OCI-LY7 (cell line): ENCODE measurements around the gene BCAS4. TPM values are rescaled to one million over a fixed set of nuclear protein-coding genes. Genes with fewer than 3 reads are reported as not detected.

Source experiments
- BruUV-seq: library from RNA; stranded (reverse); fragments of 400-500 nt; replicated peaks from 2 replicates; lab custom pipeline; 2021; lab: Mats Ljungman, UMichigan
- CTCF ChIA-PET: fragments of 300-600 bp; sonication (Branson Sonifier 250); formaldehyde crosslinking; loops from one replicate; lab custom pipeline; 2022; ENCODE audit warnings: antibody characterized with exemption; ENCODE audit not compliant: unreplicated experiment; lab: Charles Lee
- POLR2A ChIA-PET: fragments of 300-600 bp; sonication (Branson Sonifier 250); formaldehyde crosslinking; loops from one replicate; lab custom pipeline; 2022; ENCODE audit warnings: antibody characterized with exemption; lab: Charles Lee
- DNase-seq: peaks from one replicate; pipeline ENCODE4 v3.0.0-alpha.2; 2015; ENCODE audit warnings: low spot score
- H2AFZ ChIP-seq: fragments of 200-600 bp; sonication (generic), shearing (Covaris generic); 2 replicates; pipeline ENCODE4 v1.6.1; 2014; ENCODE audit warnings: mild to moderate bottlenecking, antibody characterized with exemption, low read length, moderate library complexity
- H3K27ac ChIP-seq: fragments of 200-600 bp; sonication (generic); 2 replicates; pipeline ENCODE4 v1.5.1; 2014; ENCODE audit warnings: mixed run types, low read depth, mild to moderate bottlenecking, moderate library complexity, low read length, inconsistent platforms; ENCODE audit not compliant: poor library complexity, severe bottlenecking
- H3K36me3 ChIP-seq: fragments of 200-600 bp; sonication (generic); 2 replicates; pipeline ENCODE4 v1.6.1; 2014; ENCODE audit warnings: mild to moderate bottlenecking, antibody characterized with exemption, low read length, moderate library complexity, mixed read lengths; ENCODE audit not compliant: insufficient read depth
- H3K4me1 ChIP-seq: fragments of 200-600 bp; sonication (generic); 2 replicates; pipeline ENCODE4 v1.5.1; 2014; ENCODE audit warnings: mild to moderate bottlenecking, low read length; ENCODE audit not compliant: insufficient read depth, poor library complexity, severe bottlenecking
- H3K4me2 ChIP-seq: fragments of 200-600 bp; sonication (generic); 2 replicates; pipeline ENCODE4 v1.6.1; 2014; ENCODE audit warnings: mild to moderate bottlenecking, low read length
- H3K4me3 ChIP-seq: fragments of 200-600 bp; sonication (generic); 2 replicates; pipeline ENCODE4 v1.5.1; 2014; ENCODE audit warnings: mild to moderate bottlenecking, low read depth, low read length; ENCODE audit not compliant: poor library complexity, severe bottlenecking
- H3K79me2 ChIP-seq: fragments of 200-600 bp; sonication (generic); 2 replicates; pipeline ENCODE4 v1.6.1; 2016; ENCODE audit warnings: low read depth, mild to moderate bottlenecking, low read length, moderate library complexity, mixed read lengths; ENCODE audit not compliant: insufficient read depth
- H3K9me2 ChIP-seq: fragments of 200-600 bp; sonication (generic); 2 replicates; pipeline ENCODE4 v1.6.1; 2016; ENCODE audit warnings: mild to moderate bottlenecking, low read length, mixed read lengths; ENCODE audit not compliant: insufficient read depth
- H3K9me3 ChIP-seq: fragments of 200-600 bp; sonication (generic); 2 replicates; pipeline ENCODE4 v1.6.1; 2014; ENCODE audit warnings: mild to moderate bottlenecking, mixed run types, low read length, mixed read lengths
- H4K20me1 ChIP-seq: fragments of 200-600 bp; sonication (generic); 2 replicates; pipeline ENCODE4 v1.6.1; 2014; ENCODE audit warnings: mild to moderate bottlenecking, antibody characterized with exemption, low read length, moderate library complexity, mixed read lengths; ENCODE audit not compliant: insufficient read depth
- EZH2phosphoT487 ChIP-seq: fragments of 200-600 bp; sonication (generic); IDR thresholded peaks from 2 replicates; pipeline ENCODE4 v1.6.1; 2018; ENCODE audit warnings: low read depth, borderline replicate concordance, mild to moderate bottlenecking, mixed run types, antibody characterized with exemption, low read length, moderate library complexity, mixed read lengths
- intact Hi-C: fragments of 100-400 bp; cut with micrococcal nuclease; formaldehyde crosslinking; loops from one replicate; pipeline ENCODE4 v1.10.0; 2022; ENCODE audit not compliant: unreplicated experiment
- total RNA-seq, 2 experiments: library from RNA; depleted of rRNA in 1 of 2; stranded (reverse); fragments of >200 nt in 1 of 2; shearing (Covaris generic) in 1 of 2; gene quantifications; 2 replicates each; pipeline ENCODE4 v1.2.3, GENCODE V29; 2014 to 2022
- TF ChIP-seq, protein P1 (sequence below): fragments of 200-600 bp; sonication (generic); conservative IDR thresholded peaks from 2 replicates; pipeline ENCODE4 v1.5.1; 2014; ENCODE audit warnings: mild to moderate bottlenecking, antibody characterized with exemption, low read length, moderate library complexity, mixed read lengths

BCAS4 gene
- total RNA-seq, 2 experiments from 2014 or later, result 173 to 181 TPM

DNA sequence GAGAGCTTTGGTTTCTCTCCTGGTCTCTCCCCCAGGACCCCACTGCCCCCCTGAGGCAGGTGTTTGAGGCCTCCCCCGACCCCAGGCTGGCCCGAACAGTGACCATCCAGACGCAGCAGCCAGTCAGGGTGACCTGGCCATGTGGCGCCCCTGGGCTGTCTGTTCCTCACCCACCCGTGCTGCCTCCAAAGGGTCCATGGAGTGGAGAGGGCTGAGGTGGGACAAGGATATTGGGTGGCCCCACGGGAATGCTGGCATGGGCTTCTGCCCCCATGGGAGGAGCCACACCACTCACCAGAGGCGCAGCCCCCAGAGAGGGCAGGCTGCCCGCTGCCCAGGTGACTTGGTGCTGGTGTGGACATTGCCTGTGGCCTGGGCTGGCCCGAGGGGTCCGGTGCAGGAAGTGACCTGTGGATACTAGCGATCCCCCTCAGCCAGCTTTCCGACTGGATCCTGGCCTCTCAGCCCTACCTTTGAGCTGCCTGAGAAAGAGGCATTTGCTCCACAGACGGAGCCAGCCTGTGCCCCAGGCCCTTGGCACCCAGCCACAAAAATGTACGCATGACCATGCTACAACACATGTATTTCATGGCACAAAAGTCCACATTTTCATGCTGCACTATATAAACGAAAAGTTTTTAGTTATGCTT, 50.8 kb downstream of the BCAS4 start:
- ChIA-PET CTCF (interaction anchor here (0.6 to 0.7 kb wide), 2 partner anchors 9 to 21 kb away, joined by 3 read pairs; no protein-coding TSS in a partner anchor), POLR2A (no interaction called here)
- intact Hi-C loops, result no loop called here
- TF ChIP-seq EZH2phosphoT487, result no peak
- TF ChIP-seq, protein P1, sequence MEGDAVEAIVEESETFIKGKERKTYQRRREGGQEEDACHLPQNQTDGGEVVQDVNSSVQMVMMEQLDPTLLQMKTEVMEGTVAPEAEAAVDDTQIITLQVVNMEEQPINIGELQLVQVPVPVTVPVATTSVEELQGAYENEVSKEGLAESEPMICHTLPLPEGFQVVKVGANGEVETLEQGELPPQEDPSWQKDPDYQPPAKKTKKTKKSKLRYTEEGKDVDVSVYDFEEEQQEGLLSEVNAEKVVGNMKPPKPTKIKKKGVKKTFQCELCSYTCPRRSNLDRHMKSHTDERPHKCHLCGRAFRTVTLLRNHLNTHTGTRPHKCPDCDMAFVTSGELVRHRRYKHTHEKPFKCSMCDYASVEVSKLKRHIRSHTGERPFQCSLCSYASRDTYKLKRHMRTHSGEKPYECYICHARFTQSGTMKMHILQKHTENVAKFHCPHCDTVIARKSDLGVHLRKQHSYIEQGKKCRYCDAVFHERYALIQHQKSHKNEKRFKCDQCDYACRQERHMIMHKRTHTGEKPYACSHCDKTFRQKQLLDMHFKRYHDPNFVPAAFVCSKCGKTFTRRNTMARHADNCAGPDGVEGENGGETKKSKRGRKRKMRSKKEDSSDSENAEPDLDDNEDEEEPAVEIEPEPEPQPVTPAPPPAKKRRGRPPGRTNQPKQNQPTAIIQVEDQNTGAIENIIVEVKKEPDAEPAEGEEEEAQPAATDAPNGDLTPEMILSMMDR, result no peak
- Histone ChIP-seq H3K9me2 (no peaks in the 10 kb centered on the region), H3K4me2 (no peak overlapping the region), H3K27ac (no peak overlapping the region), H3K4me3 (no peak overlapping the region), H3K9me3 (no peaks in the 10 kb centered on the region), H3K79me2 (peaks cover 13% of the 10 kb centered on the region; the same call in 1 of the 2 replicates), H4K20me1 (no peaks in the 10 kb centered on the region), H3K4me1 (peaks cover 59% of the 10 kb centered on the region), H3K36me3 (peaks cover 83% of the 10 kb centered on the region), H2AFZ (no peak overlapping the region)
- no TSS peak for BruUV-seq
- no peak for DNase-seq

- H3K36me3 ChIP-seq, result peaks cover 80% of the 10 kb centered on the region
- DNase-seq, result peak; percentile 45
- peak overlapping the region; percentile 51 for H3K4me2 ChIP-seq
- no TSS peak for BruUV-seq
- intact Hi-C loops, result no loop called here
- CTCF ChIA-PET, result interaction anchor here (0.7 kb wide), 1 partner anchor 48 kb away, joined by 3 read pairs; no protein-coding TSS in a partner anchor
- H3K9me3 ChIP-seq, result no peaks in the 10 kb centered on the region
- H2AFZ ChIP-seq, result no peak overlapping the region
- no peaks in the 10 kb centered on the region for H4K20me1 ChIP-seq
- peaks cover 21% of the 10 kb centered on the region; the same call in 1 of the 2 replicates for H3K79me2 ChIP-seq
- TF ChIP-seq, protein P1, result no peak
- no peak for TF ChIP-seq EZH2phosphoT487
- no peaks in the 10 kb centered on the region for H3K9me2 ChIP-seq
- H3K4me3 ChIP-seq, result peak overlapping the region; percentile 7
- peaks cover 66% of the 10 kb centered on the region for H3K4me1 ChIP-seq
- peak overlapping the region; percentile 77 for H3K27ac ChIP-seq
- POLR2A ChIA-PET, result interaction anchor here (0.5 to 2.2 kb wide), 10 partner anchors 11 to 796 kb away, joined by 3 to 7 read pairs (median 4); no protein-coding TSS in a partner anchor
These were observed 53.5 kb downstream of the BCAS4 start for GRCh38 chr20:50848341-50848808.
